Stimulated activated CD8-positive, alpha-beta memory T cell treated with anti-CD3 and anti-CD28 coated beads, Interleukin-2, amount 100 ng/mL, for 48 hours (primary cell): ENCODE measurements around the gene IQGAP2.

ENCODE experiments used
- DNase-seq, 2 donors: peaks; one replicate each; pipeline ENCODE4 v3.0.0-alpha.2; 2020; ENCODE audit warnings: low read depth in 2 of 2

IQGAP2 gene

GRCh38 chr5:76477571-76477970, 74.5 kb downstream of the IQGAP2 start:
- DNase-seq, result no peak

GRCh38 chr5:76479281-76479680, 76.2 kb downstream of the IQGAP2 start:
- DNase-seq, result no peak

- no peak for DNase-seq
These were observed 77.0 kb downstream of the IQGAP2 start for GRCh38 chr5:76479973-76480667.

GRCh38 chr5:76482984-76483383, 79.9 kb downstream of the IQGAP2 start:
- DNase-seq, result no peak

GRCh38 chr5:76483433-76483832, 80.3 kb downstream of the IQGAP2 start:
- no peak for DNase-seq

GRCh38 chr5:76483881-76484280, 80.8 kb downstream of the IQGAP2 start:
- DNase-seq, result no peak

- DNase-seq, result no peak
These were observed 82.4 kb downstream of the IQGAP2 start for GRCh38 chr5:76485511-76485910.

GRCh38 chr5:76487386-76487785, 84.3 kb downstream of the IQGAP2 start:
- no peak for DNase-seq

GRCh38 chr5:76487821-76488220, 84.7 kb downstream of the IQGAP2 start:
- DNase-seq, result no peak

GRCh38 chr5:76488969-76489368, 85.9 kb downstream of the IQGAP2 start:
- DNase-seq, result no peak

GRCh38 chr5:76489877-76490688, 87.0 kb downstream of the IQGAP2 start:
- no peak for DNase-seq

- DNase-seq, result no peak
These were observed 87.9 kb downstream of the IQGAP2 start for GRCh38 chr5:76490960-76491359.

- no peak for DNase-seq
These were observed 89.7 kb downstream of the IQGAP2 start for GRCh38 chr5:76492819-76493189.

GRCh38 chr5:76493190-76493837, 90.2 kb downstream of the IQGAP2 start:
- no peak for DNase-seq

- DNase-seq, result no peak
These were observed 91.1 kb downstream of the IQGAP2 start for GRCh38 chr5:76494201-76494600.

- DNase-seq, result no peak
These were observed 92.8 kb downstream of the IQGAP2 start for GRCh38 chr5:76495870-76496269.

- DNase-seq, result no peak
These were observed 94.0 kb downstream of the IQGAP2 start for GRCh38 chr5:76497065-76497460.

- no peak for DNase-seq
These were observed 95.1 kb downstream of the IQGAP2 start for GRCh38 chr5:76497986-76498717.

- no peak for DNase-seq
These were observed 96.5 kb downstream of the IQGAP2 start for GRCh38 chr5:76499507-76500161.

GRCh38 chr5:76500633-76501393, 97.7 kb downstream of the IQGAP2 start:
- no peak for DNase-seq

GRCh38 chr5:76503929-76504328, 100.8 kb downstream of the IQGAP2 start:
- DNase-seq, result no peak
